ENCODE data around the gene TPMT.
A peak's percentile ranks its signal among the peaks of the same experiment; 100 is the strongest.

Gene TPMT

GRCh38 chr6:18121580-18122127 is 33.2 kb downstream of the TPMT start:
- no peaks in the 10 kb centered on the region for H4K20me1 ChIP-seq (ENCODE audit: insufficient read depth, low read length)
- no peaks in the 10 kb centered on the region for H3K36me3 ChIP-seq (ENCODE audit: insufficient read depth, low read length)
- no peaks in the 10 kb centered on the region for H3F3A ChIP-seq (ENCODE audit: insufficient read depth, low read length)
- no peaks in the 10 kb centered on the region for H3K79me2 ChIP-seq (ENCODE audit: insufficient read depth, low read length)
- H3K27me3 ChIP-seq (ENCODE audit: insufficient read depth, low read length): no peaks in the 10 kb centered on the region
- no peak overlapping the region for H3K27ac ChIP-seq (ENCODE audit: low read depth, low read length, poor library complexity, severe bottlenecking)
- no peak for TF ChIP-seq EZH2 (IDR thresholded peaks at IDR 0.05; ENCODE audit: borderline replicate concordance, low read length)
- TF ChIP-seq CTCF (IDR thresholded peaks at IDR 0.05; ENCODE audit: low read length): peak; percentile 62
- no peak overlapping the region for H3K9ac ChIP-seq (ENCODE audit: low read length)
- H3K9me3 ChIP-seq (ENCODE audit: low read length): no peaks in the 10 kb centered on the region
- H3K4me2 ChIP-seq (ENCODE audit: low read length): peak overlapping the region; percentile 87; the same call in 1 of the 2 replicates
- H3K4me1 ChIP-seq (ENCODE audit: insufficient read depth, low read length, severe bottlenecking): peaks cover 16% of the 10 kb centered on the region
- no peak overlapping the region for H3K4me3 ChIP-seq (ENCODE audit: low read depth, low read length, poor library complexity, severe bottlenecking)
- H2AFZ ChIP-seq (ENCODE audit: low read length): no peak overlapping the region
- H3K9me2 ChIP-seq (ENCODE audit: low read depth, low read length): no peaks in the 10 kb centered on the region

- H3K27me3 ChIP-seq (ENCODE audit: insufficient read depth, low read length): no peaks in the 10 kb centered on the region
- H3K4me2 ChIP-seq (ENCODE audit: low read length): no peak overlapping the region
- no peaks in the 10 kb centered on the region for H3K79me2 ChIP-seq (ENCODE audit: insufficient read depth, low read length)
- no peak overlapping the region for H3K27ac ChIP-seq (ENCODE audit: low read depth, low read length, poor library complexity, severe bottlenecking)
- H3F3A ChIP-seq (ENCODE audit: insufficient read depth, low read length): no peaks in the 10 kb centered on the region
- H3K36me3 ChIP-seq (ENCODE audit: insufficient read depth, low read length): no peaks in the 10 kb centered on the region
- no peaks in the 10 kb centered on the region for H3K9me2 ChIP-seq (ENCODE audit: low read depth, low read length)
- H3K9me3 ChIP-seq (ENCODE audit: low read length): no peaks in the 10 kb centered on the region
- H3K4me1 ChIP-seq (ENCODE audit: insufficient read depth, low read length, severe bottlenecking): peaks cover 16% of the 10 kb centered on the region
- no peak overlapping the region for H3K4me3 ChIP-seq (ENCODE audit: low read depth, low read length, poor library complexity, severe bottlenecking)
- no peaks in the 10 kb centered on the region for H4K20me1 ChIP-seq (ENCODE audit: insufficient read depth, low read length)
- no peak for TF ChIP-seq CTCF (IDR thresholded peaks at IDR 0.05; ENCODE audit: low read length)
- TF ChIP-seq EZH2 (IDR thresholded peaks at IDR 0.05; ENCODE audit: borderline replicate concordance, low read length): no peak
- H3K9ac ChIP-seq (ENCODE audit: low read length): no peak overlapping the region
- no peak overlapping the region for H2AFZ ChIP-seq (ENCODE audit: low read length)
Measured at GRCh38 chr6:18119236-18119635, 35.6 kb downstream of the TPMT start.

- H3K4me2 ChIP-seq (ENCODE audit: low read length): no peak overlapping the region
- no peaks in the 10 kb centered on the region for H3K79me2 ChIP-seq (ENCODE audit: insufficient read depth, low read length)
- peaks cover 14% of the 10 kb centered on the region for H3K4me1 ChIP-seq (ENCODE audit: insufficient read depth, low read length, severe bottlenecking)
- H3K9me2 ChIP-seq (ENCODE audit: low read depth, low read length): no peaks in the 10 kb centered on the region
- H3K27ac ChIP-seq (ENCODE audit: low read depth, low read length, poor library complexity, severe bottlenecking): no peak overlapping the region
- no peak overlapping the region for H2AFZ ChIP-seq (ENCODE audit: low read length)
- no peak overlapping the region for H3K4me3 ChIP-seq (ENCODE audit: low read depth, low read length, poor library complexity, severe bottlenecking)
- H3K9ac ChIP-seq (ENCODE audit: low read length): no peak overlapping the region
- H4K20me1 ChIP-seq (ENCODE audit: insufficient read depth, low read length): no peaks in the 10 kb centered on the region
- no peak for TF ChIP-seq CTCF (IDR thresholded peaks at IDR 0.05; ENCODE audit: low read length)
- TF ChIP-seq EZH2 (IDR thresholded peaks at IDR 0.05; ENCODE audit: borderline replicate concordance, low read length): no peak
- H3F3A ChIP-seq (ENCODE audit: insufficient read depth, low read length): no peaks in the 10 kb centered on the region
- H3K9me3 ChIP-seq (ENCODE audit: low read length): no peaks in the 10 kb centered on the region
- no peaks in the 10 kb centered on the region for H3K36me3 ChIP-seq (ENCODE audit: insufficient read depth, low read length)
- no peaks in the 10 kb centered on the region for H3K27me3 ChIP-seq (ENCODE audit: insufficient read depth, low read length)
Measured at GRCh38 chr6:18118330-18118729, 36.5 kb downstream of the TPMT start.
